ENCODE results near the gene HOXA2.

GRCh38 chr7:27097686-27098577 is 4.6 kb downstream of the HOXA2 start:
- TF ChIP-seq TRIM28 (IDR thresholded peaks at IDR 0.05; ENCODE audit: borderline replicate concordance, low read length) (no peak), ZNF133 (tag by site-specific recombination; IDR thresholded peaks at IDR 0.05) (no peak), BCL11A (tag by site-specific recombination; IDR thresholded peaks at IDR 0.05; ENCODE audit: low read depth) (no peak), KLF9 (tag by site-specific recombination; IDR thresholded peaks at IDR 0.05; ENCODE audit: low read depth) (no peak), ZFP37 (tag by site-specific recombination; IDR thresholded peaks at IDR 0.05) (peak; percentile 59; the same call in 1 of the 2 replicates), ZNF768 (tag by site-specific recombination; IDR thresholded peaks at IDR 0.05) (no peak), ZNF701 (tag by site-specific recombination; IDR thresholded peaks at IDR 0.05) (no peak), ZNF776 (tag by site-specific recombination; IDR thresholded peaks at IDR 0.05; ENCODE audit: borderline replicate concordance) (no peak), ZNF785 (tag by site-specific recombination; IDR thresholded peaks at IDR 0.05) (no peak)
- TF ChIP-seq, protein P1, sequence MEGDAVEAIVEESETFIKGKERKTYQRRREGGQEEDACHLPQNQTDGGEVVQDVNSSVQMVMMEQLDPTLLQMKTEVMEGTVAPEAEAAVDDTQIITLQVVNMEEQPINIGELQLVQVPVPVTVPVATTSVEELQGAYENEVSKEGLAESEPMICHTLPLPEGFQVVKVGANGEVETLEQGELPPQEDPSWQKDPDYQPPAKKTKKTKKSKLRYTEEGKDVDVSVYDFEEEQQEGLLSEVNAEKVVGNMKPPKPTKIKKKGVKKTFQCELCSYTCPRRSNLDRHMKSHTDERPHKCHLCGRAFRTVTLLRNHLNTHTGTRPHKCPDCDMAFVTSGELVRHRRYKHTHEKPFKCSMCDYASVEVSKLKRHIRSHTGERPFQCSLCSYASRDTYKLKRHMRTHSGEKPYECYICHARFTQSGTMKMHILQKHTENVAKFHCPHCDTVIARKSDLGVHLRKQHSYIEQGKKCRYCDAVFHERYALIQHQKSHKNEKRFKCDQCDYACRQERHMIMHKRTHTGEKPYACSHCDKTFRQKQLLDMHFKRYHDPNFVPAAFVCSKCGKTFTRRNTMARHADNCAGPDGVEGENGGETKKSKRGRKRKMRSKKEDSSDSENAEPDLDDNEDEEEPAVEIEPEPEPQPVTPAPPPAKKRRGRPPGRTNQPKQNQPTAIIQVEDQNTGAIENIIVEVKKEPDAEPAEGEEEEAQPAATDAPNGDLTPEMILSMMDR (tag by site-specific recombination; IDR thresholded peaks at IDR 0.05) = no peak
- TF ChIP-seq, protein P2, sequence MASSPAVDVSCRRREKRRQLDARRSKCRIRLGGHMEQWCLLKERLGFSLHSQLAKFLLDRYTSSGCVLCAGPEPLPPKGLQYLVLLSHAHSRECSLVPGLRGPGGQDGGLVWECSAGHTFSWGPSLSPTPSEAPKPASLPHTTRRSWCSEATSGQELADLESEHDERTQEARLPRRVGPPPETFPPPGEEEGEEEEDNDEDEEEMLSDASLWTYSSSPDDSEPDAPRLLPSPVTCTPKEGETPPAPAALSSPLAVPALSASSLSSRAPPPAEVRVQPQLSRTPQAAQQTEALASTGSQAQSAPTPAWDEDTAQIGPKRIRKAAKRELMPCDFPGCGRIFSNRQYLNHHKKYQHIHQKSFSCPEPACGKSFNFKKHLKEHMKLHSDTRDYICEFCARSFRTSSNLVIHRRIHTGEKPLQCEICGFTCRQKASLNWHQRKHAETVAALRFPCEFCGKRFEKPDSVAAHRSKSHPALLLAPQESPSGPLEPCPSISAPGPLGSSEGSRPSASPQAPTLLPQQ (tag by site-specific recombination; IDR thresholded peaks at IDR 0.05) = no peak
- TF ChIP-seq, protein P3, sequence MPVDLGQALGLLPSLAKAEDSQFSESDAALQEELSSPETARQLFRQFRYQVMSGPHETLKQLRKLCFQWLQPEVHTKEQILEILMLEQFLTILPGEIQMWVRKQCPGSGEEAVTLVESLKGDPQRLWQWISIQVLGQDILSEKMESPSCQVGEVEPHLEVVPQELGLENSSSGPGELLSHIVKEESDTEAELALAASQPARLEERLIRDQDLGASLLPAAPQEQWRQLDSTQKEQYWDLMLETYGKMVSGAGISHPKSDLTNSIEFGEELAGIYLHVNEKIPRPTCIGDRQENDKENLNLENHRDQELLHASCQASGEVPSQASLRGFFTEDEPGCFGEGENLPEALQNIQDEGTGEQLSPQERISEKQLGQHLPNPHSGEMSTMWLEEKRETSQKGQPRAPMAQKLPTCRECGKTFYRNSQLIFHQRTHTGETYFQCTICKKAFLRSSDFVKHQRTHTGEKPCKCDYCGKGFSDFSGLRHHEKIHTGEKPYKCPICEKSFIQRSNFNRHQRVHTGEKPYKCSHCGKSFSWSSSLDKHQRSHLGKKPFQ (tag by site-specific recombination; IDR thresholded peaks at IDR 0.05) = no peak
- TF ChIP-seq, protein P4, sequence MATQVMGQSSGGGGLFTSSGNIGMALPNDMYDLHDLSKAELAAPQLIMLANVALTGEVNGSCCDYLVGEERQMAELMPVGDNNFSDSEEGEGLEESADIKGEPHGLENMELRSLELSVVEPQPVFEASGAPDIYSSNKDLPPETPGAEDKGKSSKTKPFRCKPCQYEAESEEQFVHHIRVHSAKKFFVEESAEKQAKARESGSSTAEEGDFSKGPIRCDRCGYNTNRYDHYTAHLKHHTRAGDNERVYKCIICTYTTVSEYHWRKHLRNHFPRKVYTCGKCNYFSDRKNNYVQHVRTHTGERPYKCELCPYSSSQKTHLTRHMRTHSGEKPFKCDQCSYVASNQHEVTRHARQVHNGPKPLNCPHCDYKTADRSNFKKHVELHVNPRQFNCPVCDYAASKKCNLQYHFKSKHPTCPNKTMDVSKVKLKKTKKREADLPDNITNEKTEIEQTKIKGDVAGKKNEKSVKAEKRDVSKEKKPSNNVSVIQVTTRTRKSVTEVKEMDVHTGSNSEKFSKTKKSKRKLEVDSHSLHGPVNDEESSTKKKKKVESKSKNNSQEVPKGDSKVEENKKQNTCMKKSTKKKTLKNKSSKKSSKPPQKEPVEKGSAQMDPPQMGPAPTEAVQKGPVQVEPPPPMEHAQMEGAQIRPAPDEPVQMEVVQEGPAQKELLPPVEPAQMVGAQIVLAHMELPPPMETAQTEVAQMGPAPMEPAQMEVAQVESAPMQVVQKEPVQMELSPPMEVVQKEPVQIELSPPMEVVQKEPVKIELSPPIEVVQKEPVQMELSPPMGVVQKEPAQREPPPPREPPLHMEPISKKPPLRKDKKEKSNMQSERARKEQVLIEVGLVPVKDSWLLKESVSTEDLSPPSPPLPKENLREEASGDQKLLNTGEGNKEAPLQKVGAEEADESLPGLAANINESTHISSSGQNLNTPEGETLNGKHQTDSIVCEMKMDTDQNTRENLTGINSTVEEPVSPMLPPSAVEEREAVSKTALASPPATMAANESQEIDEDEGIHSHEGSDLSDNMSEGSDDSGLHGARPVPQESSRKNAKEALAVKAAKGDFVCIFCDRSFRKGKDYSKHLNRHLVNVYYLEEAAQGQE (tag by site-specific recombination; IDR thresholded peaks at IDR 0.05) = no peak

Data from HEK293 (cell line).